Stimulated activated effector memory CD8-positive, alpha-beta T cell treated with anti-CD3 and anti-CD28 coated beads, Interleukin-12 subunit alpha, Interleukin-12 subunit beta, amount 100 ng/mL, for 72 hours (primary cell): ENCODE measurements around the gene GUF1.

ENCODE experiments used
- ATAC-seq: fragments of 150-1000 bp; cut with Tn5 transposase; 2 replicates; pipeline ENCODE4 v1.10.0; 2021
- DNase-seq, 2 donors: peaks; one replicate each; pipeline ENCODE4 v3.0.0; 2021 to 2022; ENCODE audit warnings: low spot score in 2 of 2
- H3K27ac Mint-ChIP-seq: one replicate; pipeline ENCODE4 v1.8.0; 2022; ENCODE audit warnings: mild to moderate bottlenecking, mixed read lengths
- H3K36me3 Mint-ChIP-seq: one replicate; pipeline ENCODE4 v1.8.0; 2022; ENCODE audit warnings: mild to moderate bottlenecking, mixed read lengths
- H3K4me1 Mint-ChIP-seq: one replicate; pipeline ENCODE4 v1.8.0; 2022; ENCODE audit warnings: mixed read lengths
- H3K4me3 Mint-ChIP-seq: one replicate; pipeline ENCODE4 v1.8.0; 2022; ENCODE audit warnings: mild to moderate bottlenecking, mixed read lengths
- H3K9me3 Mint-ChIP-seq: one replicate; pipeline ENCODE4 v1.8.0; 2022; ENCODE audit warnings: mixed read lengths

The GUF1 gene

DNA sequence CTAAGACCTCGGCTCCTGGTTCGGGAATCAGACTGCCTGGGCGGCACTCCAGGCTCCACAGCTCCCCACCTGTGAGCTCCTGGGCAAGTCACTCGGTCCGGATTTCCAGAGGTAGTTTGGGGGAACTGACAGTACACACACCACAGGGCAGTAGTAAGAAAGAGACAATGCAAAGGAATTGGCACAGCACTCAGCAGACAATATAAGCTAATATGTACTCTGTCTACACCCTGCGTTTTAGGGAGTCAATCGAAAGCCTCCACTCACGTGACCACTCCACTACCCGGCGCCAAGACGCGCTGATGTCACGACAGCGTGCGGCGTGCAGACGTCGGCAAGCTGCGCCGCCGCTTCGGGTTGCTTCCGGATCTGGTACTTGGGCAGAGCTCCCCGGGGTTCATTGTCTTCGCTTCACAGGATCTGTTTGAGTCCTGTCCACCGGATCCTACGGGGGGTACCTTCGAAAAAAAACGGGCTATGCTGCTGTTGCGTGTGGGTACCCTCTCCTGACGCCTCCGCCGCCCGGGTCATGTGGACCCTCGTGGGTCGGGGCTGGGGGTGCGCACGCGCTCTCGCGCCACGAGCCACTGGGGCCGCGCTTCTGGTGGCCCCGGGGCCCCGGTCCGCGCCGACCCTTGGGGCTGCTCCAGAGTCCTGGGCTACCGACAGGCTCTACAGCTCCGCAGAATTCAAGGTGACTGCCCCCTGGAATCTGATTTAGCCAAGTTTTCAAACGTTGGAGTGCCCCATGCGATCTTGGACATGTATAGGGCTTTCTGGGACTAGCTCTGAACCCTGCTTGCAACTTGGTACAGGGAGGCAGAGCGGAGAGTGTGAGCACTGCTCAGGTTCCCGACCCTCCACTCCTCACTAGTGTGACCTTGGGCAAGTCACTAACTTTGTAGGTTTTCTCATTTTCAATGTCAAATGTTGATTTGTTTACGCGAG, at the start of gene GUF1:
Gene GUF1, plus strand, starts transcription at position 327 of the 948 bp plus-strand sequence. Its CDS starts 203 bp downstream, at position 530.
- DNase-seq, result peak; percentile 70 to 90
- ATAC-seq, result peak; percentile 97
- no peaks in the 10 kb centered on the region for H3K9me3 Mint-ChIP-seq
- H3K36me3 Mint-ChIP-seq, result peaks cover 28% of the 10 kb centered on the region
- peak within 1 kb of the TSS; percentile 88 for H3K4me3 Mint-ChIP-seq
- H3K4me1 Mint-ChIP-seq, result peaks cover 17% of the 10 kb centered on the region
- H3K27ac Mint-ChIP-seq, result peak within 1 kb of the TSS; percentile 95

DNA sequence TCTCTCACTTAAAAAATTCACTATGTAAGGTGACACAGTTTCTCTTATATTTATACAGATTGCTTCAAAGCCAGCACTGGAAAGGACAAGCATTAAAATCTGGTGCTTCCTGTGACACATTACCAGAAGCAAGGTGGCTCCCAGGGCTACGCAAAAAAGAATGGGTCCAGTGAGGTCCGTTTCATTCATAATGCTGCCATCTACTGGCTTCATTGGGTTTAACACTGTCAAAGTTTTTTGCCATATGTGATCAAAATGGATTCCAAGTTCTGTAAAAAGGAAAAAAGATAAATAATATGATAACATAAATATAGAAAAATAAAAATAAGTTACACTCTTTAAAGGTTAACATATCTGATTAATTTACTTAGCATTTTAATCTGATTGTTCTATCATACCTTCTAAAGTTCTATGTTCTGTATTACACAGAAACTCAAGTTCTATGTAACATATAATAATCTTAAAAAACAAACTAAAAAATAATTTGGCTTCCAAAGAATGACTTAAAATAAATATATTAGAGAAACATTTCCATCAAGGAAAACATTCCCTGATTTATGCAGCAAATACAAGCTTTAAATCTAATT, 48.8 kb upstream of the GUF1 start:
- H3K27ac Mint-ChIP-seq, result no peak overlapping the region
- H3K4me1 Mint-ChIP-seq, result peaks cover 5% of the 10 kb centered on the region
- H3K9me3 Mint-ChIP-seq, result no peaks in the 10 kb centered on the region
- no peak overlapping the region for H3K4me3 Mint-ChIP-seq
- no peaks in the 10 kb centered on the region for H3K36me3 Mint-ChIP-seq
- DNase-seq (peak; percentile 15 to 53), ATAC-seq (peak; percentile 81)

GRCh38 chr4:44632089-44632488, 46.1 kb upstream of the GUF1 start:
- no peak for DNase-seq
- ATAC-seq, result no peak
- H3K36me3 Mint-ChIP-seq, result no peaks in the 10 kb centered on the region
- no peaks in the 10 kb centered on the region for H3K9me3 Mint-ChIP-seq
- H3K4me1 Mint-ChIP-seq, result peaks cover 5% of the 10 kb centered on the region
- no peak overlapping the region for H3K4me3 Mint-ChIP-seq
- no peak overlapping the region for H3K27ac Mint-ChIP-seq

DNA sequence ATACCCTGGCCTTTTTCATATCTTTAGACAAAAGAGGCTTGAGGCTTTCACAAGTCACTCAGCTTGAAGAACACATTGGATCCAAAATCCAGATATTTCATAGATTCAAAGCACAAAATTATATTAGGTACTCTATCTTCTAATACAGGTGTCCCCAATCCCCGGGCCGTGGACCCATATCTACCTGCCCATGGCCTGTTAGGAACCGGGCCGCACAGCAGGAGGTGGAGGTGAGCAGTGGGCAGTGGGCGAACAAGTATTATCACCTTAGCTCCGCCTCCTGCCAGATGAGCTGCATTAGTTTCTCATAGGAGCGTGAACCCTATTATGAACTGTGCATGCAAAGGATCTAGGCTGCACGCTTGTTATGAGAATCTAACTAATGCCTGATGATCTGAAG, 45.5 kb upstream of the GUF1 start:
- ATAC-seq (no peak), DNase-seq (no peak)
- H3K4me3 Mint-ChIP-seq, result no peak overlapping the region
- H3K4me1 Mint-ChIP-seq, result peaks cover 5% of the 10 kb centered on the region
- no peaks in the 10 kb centered on the region for H3K36me3 Mint-ChIP-seq
- H3K9me3 Mint-ChIP-seq, result no peaks in the 10 kb centered on the region
- H3K27ac Mint-ChIP-seq, result no peak overlapping the region

- Mint-ChIP-seq H3K4me3 (no peak overlapping the region), H3K4me1 (no peaks in the 10 kb centered on the region)
- DNase-seq, result no peak
Measured at GRCh38 chr4:44638091-44638490, 40.1 kb upstream of the GUF1 start.

GRCh38 chr4:44646151-44646550, 32.1 kb upstream of the GUF1 start:
- Mint-ChIP-seq H3K4me3 (no peak overlapping the region), H3K9me3 (peaks cover 8% of the 10 kb centered on the region), H3K27ac (no peak overlapping the region), H3K4me1 (no peaks in the 10 kb centered on the region), H3K36me3 (no peaks in the 10 kb centered on the region)
- ATAC-seq (no peak), DNase-seq (no peak)

More at GRCh38 chr4:44638091-44638490, 40.1 kb upstream of the GUF1 start:
- peaks cover 5% of the 10 kb centered on the region for H3K9me3 Mint-ChIP-seq
- ATAC-seq, result no peak
- no peaks in the 10 kb centered on the region for H3K36me3 Mint-ChIP-seq
- no peak overlapping the region for H3K27ac Mint-ChIP-seq

- Mint-ChIP-seq H3K4me1 (no peaks in the 10 kb centered on the region), H3K27ac (no peak within 1 kb of the TSS), H3K36me3 (no peaks in the 10 kb centered on the region), H3K4me3 (no peak within 1 kb of the TSS), H3K9me3 (no peaks in the 10 kb centered on the region)
- ATAC-seq (no peak), DNase-seq (no peak)
Measured at GRCh38 chr4:44651425-44651824, 26.8 kb upstream of the GUF1 start, which contains the start of gene YIPF7. TSS of gene YIPF7 (minus strand) at chr4:44651625. CDS start at chr4:44650100, 1,525 bp downstream.

GRCh38 chr4:44652002-44652401, 26.2 kb upstream of the GUF1 start:
- no peak overlapping the region for H3K27ac Mint-ChIP-seq
- no peaks in the 10 kb centered on the region for H3K36me3 Mint-ChIP-seq

GRCh38 chr4:44660396-44660795, 17.8 kb upstream of the GUF1 start:
- no peak for ATAC-seq
- Mint-ChIP-seq H3K4me1 (no peaks in the 10 kb centered on the region), H3K27ac (no peak overlapping the region), H3K36me3 (no peaks in the 10 kb centered on the region), H3K4me3 (no peak overlapping the region), H3K9me3 (no peaks in the 10 kb centered on the region)
- DNase-seq, result no peak

More at GRCh38 chr4:44652002-44652401, 26.2 kb upstream of the GUF1 start:
- Mint-ChIP-seq H3K4me3 (no peak overlapping the region), H3K4me1 (no peaks in the 10 kb centered on the region), H3K9me3 (no peaks in the 10 kb centered on the region)
- ATAC-seq (no peak), DNase-seq (no peak)

DNA sequence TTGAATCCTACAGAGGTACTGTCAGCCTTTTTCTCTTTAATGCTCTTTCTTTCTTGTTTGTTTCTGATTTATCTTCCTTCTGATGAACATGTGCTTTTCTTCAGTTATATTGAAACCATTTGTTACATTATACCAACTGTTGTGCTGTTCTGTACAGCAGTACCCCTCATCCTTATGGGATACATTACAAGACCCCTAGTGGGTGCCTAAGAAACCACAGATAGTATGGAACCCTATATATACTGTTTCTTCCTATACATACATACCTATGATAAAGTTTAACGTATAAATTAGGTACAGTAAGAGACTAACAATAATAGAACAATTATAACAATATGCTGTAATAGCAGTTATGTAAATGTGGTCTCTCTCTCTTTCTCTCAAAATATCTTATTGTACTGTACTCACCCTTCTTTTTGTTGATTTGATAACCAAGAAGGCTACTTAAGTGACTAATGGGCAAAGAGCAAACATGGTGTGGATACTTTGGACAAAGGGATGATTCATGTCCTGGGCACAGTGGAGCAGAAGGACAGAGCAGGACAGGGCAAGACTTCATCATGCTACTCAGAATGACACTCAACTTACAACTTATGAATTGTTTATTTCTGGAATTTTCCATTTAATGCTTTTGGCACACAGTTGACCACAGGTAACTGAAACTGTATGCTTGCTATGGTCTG, 16.1 kb upstream of the GUF1 start:
- ATAC-seq (no peak), DNase-seq (no peak)
- Mint-ChIP-seq H3K27ac (no peak overlapping the region), H3K4me1 (no peaks in the 10 kb centered on the region), H3K9me3 (no peaks in the 10 kb centered on the region), H3K36me3 (no peaks in the 10 kb centered on the region), H3K4me3 (no peak overlapping the region)

DNA sequence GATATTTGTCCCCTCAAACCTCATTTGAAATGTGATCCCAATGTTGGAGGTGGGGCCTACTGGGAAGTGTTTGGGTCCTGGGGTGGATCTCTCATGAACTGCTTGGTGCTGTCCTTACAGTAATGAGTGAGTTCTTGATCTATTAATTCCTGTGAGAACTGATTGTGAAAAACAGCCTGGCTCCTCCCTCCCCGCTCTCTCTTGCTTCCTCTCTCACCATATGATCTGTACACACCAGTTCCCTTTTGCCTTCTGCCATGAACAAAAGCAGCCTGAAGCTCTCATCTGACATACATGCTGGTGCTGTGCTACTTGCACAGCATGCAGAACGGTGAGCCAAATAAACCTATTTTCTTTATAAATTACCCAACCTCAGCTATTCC, 15.6 kb upstream of the GUF1 start:
- Mint-ChIP-seq H3K4me1 (no peaks in the 10 kb centered on the region), H3K36me3 (no peaks in the 10 kb centered on the region), H3K9me3 (no peaks in the 10 kb centered on the region), H3K27ac (no peak overlapping the region), H3K4me3 (no peak overlapping the region)
- ATAC-seq (no peak), DNase-seq (no peak)

DNA sequence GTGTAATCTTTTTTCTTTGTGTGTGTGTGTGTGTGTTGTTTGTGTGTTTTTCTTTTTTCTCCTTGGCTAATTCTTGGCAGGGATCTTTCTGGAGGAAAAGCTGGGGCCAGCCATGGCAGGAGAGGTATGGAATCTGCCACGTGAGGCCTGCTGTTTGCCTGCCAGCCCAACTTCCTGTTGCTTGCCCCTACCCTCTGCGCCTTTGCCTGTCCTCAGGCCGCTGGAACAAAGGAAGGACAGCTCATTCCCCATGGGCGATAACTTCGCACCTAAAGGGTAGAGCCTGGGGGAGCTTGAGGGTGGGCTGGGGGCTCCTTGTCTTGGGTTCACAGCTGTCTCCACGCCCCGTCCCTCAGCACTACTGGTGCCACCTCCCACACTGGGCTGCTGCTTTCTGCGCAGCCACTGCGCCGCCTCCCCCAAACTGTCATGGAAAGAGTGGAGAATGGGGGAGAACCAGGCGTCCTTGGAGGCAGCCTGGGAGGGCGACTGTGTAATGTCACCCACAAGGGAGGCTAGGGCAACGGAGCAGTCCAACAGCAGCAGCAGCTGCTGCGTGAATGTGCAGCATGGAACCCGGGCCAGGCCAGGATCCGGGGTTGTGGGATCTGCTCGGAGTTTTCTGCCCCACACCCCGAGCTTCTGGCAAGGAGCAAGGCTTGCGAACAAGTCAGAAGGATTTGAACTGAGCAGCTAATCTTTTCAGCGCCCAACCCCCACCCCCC, 14.5 kb upstream of the GUF1 start:
- H3K27ac Mint-ChIP-seq, result no peak overlapping the region
- no peaks in the 10 kb centered on the region for H3K4me1 Mint-ChIP-seq
- ATAC-seq (no peak), DNase-seq (no peak)
- H3K4me3 Mint-ChIP-seq, result no peak overlapping the region
- H3K9me3 Mint-ChIP-seq, result no peaks in the 10 kb centered on the region
- no peaks in the 10 kb centered on the region for H3K36me3 Mint-ChIP-seq

- Mint-ChIP-seq H3K4me1 (no peaks in the 10 kb centered on the region), H3K27ac (no peak overlapping the region), H3K36me3 (no peaks in the 10 kb centered on the region), H3K4me3 (no peak overlapping the region), H3K9me3 (no peaks in the 10 kb centered on the region)
- DNase-seq (no peak), ATAC-seq (no peak)
Measured at GRCh38 chr4:44668526-44668925, 9.7 kb upstream of the GUF1 start.

GRCh38 chr4:44670506-44671199, 7.6 kb upstream of the GUF1 start:
- Mint-ChIP-seq H3K27ac (no peak overlapping the region), H3K4me3 (no peak overlapping the region), H3K9me3 (no peaks in the 10 kb centered on the region), H3K36me3 (no peaks in the 10 kb centered on the region), H3K4me1 (no peaks in the 10 kb centered on the region)
- no peak for DNase-seq
- no peak for ATAC-seq
